Measurements from ENCODE around the gene MIGA1. TPM values are rescaled to one million over a fixed set of nuclear protein-coding genes. Genes with fewer than 3 reads are reported as not detected.

The MIGA1 gene
- total and polyA plus RNA-seq, 9 of the 15 experiments (the other 6 are each of a cell fraction or from before 2014, with no cell fraction given), result 1.6 to 5.1 (median 2.9) TPM

DNA sequence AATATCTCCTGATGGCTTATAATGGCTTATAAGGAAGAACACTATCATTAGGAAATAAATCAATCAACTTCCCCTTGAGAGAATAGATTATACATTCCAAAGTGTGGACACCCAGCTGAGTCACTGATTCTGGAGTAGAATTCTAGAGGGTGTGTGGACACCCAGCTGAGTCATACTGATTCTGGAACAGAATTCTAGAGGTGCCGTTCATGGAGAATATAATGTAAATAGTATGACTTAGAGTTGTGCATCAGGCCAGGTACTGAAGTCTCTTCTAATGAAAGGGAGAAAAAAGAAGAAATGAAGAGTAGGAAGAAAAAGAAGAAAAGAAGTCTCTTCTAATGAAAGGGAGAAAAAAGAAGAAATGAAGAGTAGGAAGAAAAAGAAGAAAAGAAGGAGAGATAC is 17.4 kb upstream of the MIGA1 start (continued):
- TF ChIP-seq, protein P1, sequence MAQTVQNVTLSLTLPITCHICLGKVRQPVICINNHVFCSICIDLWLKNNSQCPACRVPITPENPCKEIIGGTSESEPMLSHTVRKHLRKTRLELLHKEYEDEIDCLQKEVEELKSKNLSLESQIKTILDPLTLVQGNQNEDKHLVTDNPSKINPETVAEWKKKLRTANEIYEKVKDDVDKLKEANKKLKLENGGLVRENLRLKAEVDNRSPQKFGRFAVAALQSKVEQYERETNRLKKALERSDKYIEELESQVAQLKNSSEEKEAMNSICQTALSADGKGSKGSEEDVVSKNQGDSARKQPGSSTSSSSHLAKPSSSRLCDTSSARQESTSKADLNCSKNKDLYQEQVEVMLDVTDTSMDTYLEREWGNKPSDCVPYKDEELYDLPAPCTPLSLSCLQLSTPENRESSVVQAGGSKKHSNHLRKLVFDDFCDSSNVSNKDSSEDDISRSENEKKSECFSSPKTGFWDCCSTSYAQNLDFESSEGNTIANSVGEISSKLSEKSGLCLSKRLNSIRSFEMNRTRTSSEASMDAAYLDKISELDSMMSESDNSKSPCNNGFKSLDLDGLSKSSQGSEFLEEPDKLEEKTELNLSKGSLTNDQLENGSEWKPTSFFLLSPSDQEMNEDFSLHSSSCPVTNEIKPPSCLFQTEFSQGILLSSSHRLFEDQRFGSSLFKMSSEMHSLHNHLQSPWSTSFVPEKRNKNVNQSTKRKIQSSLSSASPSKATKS (CRISPR knock-in tag; IDR thresholded peaks at IDR 0.05), result no peak
- TF ChIP-seq, protein P2, sequence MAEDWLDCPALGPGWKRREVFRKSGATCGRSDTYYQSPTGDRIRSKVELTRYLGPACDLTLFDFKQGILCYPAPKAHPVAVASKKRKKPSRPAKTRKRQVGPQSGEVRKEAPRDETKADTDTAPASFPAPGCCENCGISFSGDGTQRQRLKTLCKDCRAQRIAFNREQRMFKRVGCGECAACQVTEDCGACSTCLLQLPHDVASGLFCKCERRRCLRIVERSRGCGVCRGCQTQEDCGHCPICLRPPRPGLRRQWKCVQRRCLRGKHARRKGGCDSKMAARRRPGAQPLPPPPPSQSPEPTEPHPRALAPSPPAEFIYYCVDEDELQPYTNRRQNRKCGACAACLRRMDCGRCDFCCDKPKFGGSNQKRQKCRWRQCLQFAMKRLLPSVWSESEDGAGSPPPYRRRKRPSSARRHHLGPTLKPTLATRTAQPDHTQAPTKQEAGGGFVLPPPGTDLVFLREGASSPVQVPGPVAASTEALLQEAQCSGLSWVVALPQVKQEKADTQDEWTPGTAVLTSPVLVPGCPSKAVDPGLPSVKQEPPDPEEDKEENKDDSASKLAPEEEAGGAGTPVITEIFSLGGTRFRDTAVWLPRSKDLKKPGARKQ (CRISPR knock-in tag; IDR thresholded peaks at IDR 0.05), result no peak
- no peak for TF ChIP-seq GTF2F1 (IDR thresholded peaks at IDR 0.05; ENCODE audit: low read depth, low read length)
- no peak for TF ChIP-seq PHB2 (IDR thresholded peaks at IDR 0.05; ENCODE audit: low read depth)
- TF ChIP-seq ZNF766 (CRISPR knock-in tag; conservative IDR thresholded peaks at IDR 0.05), result no peak
- TF ChIP-seq, protein P3, sequence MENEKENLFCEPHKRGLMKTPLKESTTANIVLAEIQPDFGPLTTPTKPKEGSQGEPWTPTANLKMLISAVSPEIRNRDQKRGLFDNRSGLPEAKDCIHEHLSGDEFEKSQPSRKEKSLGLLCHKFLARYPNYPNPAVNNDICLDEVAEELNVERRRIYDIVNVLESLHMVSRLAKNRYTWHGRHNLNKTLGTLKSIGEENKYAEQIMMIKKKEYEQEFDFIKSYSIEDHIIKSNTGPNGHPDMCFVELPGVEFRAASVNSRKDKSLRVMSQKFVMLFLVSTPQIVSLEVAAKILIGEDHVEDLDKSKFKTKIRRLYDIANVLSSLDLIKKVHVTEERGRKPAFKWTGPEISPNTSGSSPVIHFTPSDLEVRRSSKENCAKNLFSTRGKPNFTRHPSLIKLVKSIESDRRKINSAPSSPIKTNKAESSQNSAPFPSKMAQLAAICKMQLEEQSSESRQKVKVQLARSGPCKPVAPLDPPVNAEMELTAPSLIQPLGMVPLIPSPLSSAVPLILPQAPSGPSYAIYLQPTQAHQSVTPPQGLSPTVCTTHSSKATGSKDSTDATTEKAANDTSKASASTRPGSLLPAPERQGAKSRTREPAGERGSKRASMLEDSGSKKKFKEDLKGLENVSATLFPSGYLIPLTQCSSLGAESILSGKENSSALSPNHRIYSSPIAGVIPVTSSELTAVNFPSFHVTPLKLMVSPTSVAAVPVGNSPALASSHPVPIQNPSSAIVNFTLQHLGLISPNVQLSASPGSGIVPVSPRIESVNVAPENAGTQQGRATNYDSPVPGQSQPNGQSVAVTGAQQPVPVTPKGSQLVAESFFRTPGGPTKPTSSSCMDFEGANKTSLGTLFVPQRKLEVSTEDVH (IDR thresholded peaks at IDR 0.05; ENCODE audit: low read depth, partially characterized antibody), result peak; percentile 20
- TF ChIP-seq NFE2 (IDR thresholded peaks at IDR 0.05; ENCODE audit: low read depth), result peak; percentile 95
- peak; percentile 70 for TF ChIP-seq EP300 (IDR thresholded peaks at IDR 0.05; ENCODE audit: low read length)
- TF ChIP-seq, protein P4, sequence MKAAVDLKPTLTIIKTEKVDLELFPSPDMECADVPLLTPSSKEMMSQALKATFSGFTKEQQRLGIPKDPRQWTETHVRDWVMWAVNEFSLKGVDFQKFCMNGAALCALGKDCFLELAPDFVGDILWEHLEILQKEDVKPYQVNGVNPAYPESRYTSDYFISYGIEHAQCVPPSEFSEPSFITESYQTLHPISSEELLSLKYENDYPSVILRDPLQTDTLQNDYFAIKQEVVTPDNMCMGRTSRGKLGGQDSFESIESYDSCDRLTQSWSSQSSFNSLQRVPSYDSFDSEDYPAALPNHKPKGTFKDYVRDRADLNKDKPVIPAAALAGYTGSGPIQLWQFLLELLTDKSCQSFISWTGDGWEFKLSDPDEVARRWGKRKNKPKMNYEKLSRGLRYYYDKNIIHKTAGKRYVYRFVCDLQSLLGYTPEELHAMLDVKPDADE (conservative IDR thresholded peaks at IDR 0.05; ENCODE audit: control insufficient read depth, low read depth, low read length), result no peak
- no peak for TF ChIP-seq POLR2G (IDR thresholded peaks at IDR 0.05; ENCODE audit: low read depth, low read length)
- TF ChIP-seq BACH1 (tag; IDR thresholded peaks at IDR 0.05), result peak; percentile 94
- TF ChIP-seq SPI1 (IDR thresholded peaks at IDR 0.05; ENCODE audit: borderline replicate concordance, low read depth, low read length), result no peak
- TF ChIP-seq ZNF184 (CRISPR knock-in tag; IDR thresholded peaks at IDR 0.05), result no peak
- no peak for TF ChIP-seq IRF2 (CRISPR knock-in tag; IDR thresholded peaks at IDR 0.05)
- no peak for TF ChIP-seq CBX2 (IDR thresholded peaks at IDR 0.05; ENCODE audit: insufficient read depth, low read length, poor library complexity, severe bottlenecking)
- TF ChIP-seq KDM4B (IDR thresholded peaks at IDR 0.05; ENCODE audit: borderline replicate concordance in 2 of 2, low read depth in 1 of 2), result no peak
- no peak for TF ChIP-seq RB1 (IDR thresholded peaks at IDR 0.05; ENCODE audit: low read depth)
- TF ChIP-seq, protein P5, sequence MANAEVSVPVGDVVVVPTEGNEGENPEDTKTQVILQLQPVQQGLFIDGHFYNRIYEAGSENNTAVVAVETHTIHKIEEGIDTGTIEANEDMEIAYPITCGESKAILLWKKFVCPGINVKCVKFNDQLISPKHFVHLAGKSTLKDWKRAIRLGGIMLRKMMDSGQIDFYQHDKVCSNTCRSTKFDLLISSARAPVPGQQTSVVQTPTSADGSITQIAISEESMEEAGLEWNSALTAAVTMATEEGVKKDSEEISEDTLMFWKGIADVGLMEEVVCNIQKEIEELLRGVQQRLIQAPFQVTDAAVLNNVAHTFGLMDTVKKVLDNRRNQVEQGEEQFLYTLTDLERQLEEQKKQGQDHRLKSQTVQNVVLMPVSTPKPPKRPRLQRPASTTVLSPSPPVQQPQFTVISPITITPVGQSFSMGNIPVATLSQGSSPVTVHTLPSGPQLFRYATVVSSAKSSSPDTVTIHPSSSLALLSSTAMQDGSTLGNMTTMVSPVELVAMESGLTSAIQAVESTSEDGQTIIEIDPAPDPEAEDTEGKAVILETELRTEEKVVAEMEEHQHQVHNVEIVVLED (CRISPR knock-in tag; IDR thresholded peaks at IDR 0.05), result no peak
- TF ChIP-seq POLR2AphosphoS2 (IDR thresholded peaks at IDR 0.05; ENCODE audit: low read length), result no peak
- no peak for TF ChIP-seq PHF21A (IDR thresholded peaks at IDR 0.05; ENCODE audit: borderline replicate concordance, low read depth)
- TF ChIP-seq TCF7 (IDR thresholded peaks at IDR 0.05; ENCODE audit: borderline replicate concordance), result no peak

Measured in K562 (cell line).